ENCODE measurements around the gene SERPINB1.

Gene SERPINB1

GRCh38 chr6:2857580-2858337 is 16.1 kb upstream of the SERPINB1 start:
- ChIA-PET POLR2A (interaction anchor here (0.5 to 1.7 kb wide), 13 partner anchors 8 to 132 kb away, joined by 3 to 8 read pairs (median 4); partner anchors contain the start of gene SERPINB1), CTCF (interaction anchor here (0.5 to 5.0 kb wide), 11 partner anchors 8 to 1172 kb away, joined by 3 to 42 read pairs (median 3); no protein-coding TSS in a partner anchor)
- H3K4me3 ChIP-seq (ENCODE audit: low read depth, low read length): no peak overlapping the region
- no peak overlapping the region for H3K27ac ChIP-seq (ENCODE audit: extremely low read depth, low read depth, low read length)
- no peaks in the 10 kb centered on the region for H3K36me3 ChIP-seq (ENCODE audit: control insufficient read depth in 2 of 2, insufficient read depth in 1 of 2, low read length in 2 of 2)
- no peaks in the 10 kb centered on the region for H3K9me3 ChIP-seq (ENCODE audit: control insufficient read depth, insufficient read depth, low read depth, low read length)
- peaks cover 4% of the 10 kb centered on the region for H3K4me1 ChIP-seq (ENCODE audit: control insufficient read depth, insufficient read depth, low read length)
- TF ChIP-seq ZBTB20 (tag by site-specific recombination; IDR thresholded peaks at IDR 0.05) (peak; percentile 75), ZNF335 (tag by site-specific recombination; conservative IDR thresholded peaks at IDR 0.05) (no peak), ZNF416 (tag by site-specific recombination; IDR thresholded peaks at IDR 0.05) (no peak), ZFHX2 (tag by site-specific recombination; conservative IDR thresholded peaks at IDR 0.05) (peak; percentile 19; the same call in 1 of the 2 replicates), KLF1 (tag by site-specific recombination; IDR thresholded peaks at IDR 0.05) (peak; percentile 57; the same call in 1 of the 2 replicates), ZNF521 (tag by site-specific recombination; IDR thresholded peaks at IDR 0.05) (no peak), ZNF561 (tag by site-specific recombination; IDR thresholded peaks at IDR 0.05; ENCODE audit: borderline replicate concordance) (no peak), ZFP69B (tag by site-specific recombination; IDR thresholded peaks at IDR 0.05) (0 out of 2 replicates have a peak, but pooled peaks have one; percentile 37), ZNF155 (tag by site-specific recombination; IDR thresholded peaks at IDR 0.05) (no peak)

DNA sequence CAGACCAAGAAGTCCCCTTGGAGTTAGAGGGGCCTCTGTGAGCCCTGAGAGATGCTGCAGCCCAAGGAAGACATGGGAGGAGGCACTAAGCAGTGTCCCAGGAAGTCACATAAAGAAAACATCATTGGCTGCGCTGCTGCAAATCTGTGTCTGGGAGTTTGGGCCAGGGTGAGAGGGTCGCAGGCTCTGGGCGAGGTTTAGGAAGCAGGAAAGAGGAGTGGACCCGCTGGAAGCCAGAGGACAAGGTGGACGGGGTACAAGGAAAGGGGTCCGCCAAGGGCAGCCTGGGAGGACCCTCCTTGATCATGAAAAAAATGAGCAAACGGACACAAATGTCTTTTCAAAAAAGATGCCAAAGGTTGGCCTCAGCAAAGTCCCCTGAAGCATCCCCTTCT is 15.5 kb upstream of the SERPINB1 start:
- Histone ChIP-seq H3K36me3 (ENCODE audit: control insufficient read depth in 2 of 2, insufficient read depth in 1 of 2, low read length in 2 of 2) (no peaks in the 10 kb centered on the region), H3K4me1 (ENCODE audit: control insufficient read depth, insufficient read depth, low read length) (peaks cover 4% of the 10 kb centered on the region), H3K4me3 (ENCODE audit: low read depth, low read length) (no peak overlapping the region), H3K9me3 (ENCODE audit: control insufficient read depth, insufficient read depth, low read depth, low read length) (no peaks in the 10 kb centered on the region), H3K27ac (ENCODE audit: extremely low read depth, low read depth, low read length) (no peak overlapping the region)
- ChIA-PET CTCF (interaction anchor here (0.6 to 5.0 kb wide), 7 partner anchors 11 to 1171 kb away, joined by 3 to 42 read pairs (median 3); no protein-coding TSS in a partner anchor), POLR2A (interaction anchor here (0.5 to 1.7 kb wide), 10 partner anchors 9 to 389 kb away, joined by 3 to 10 read pairs (median 4); partner anchors contain the start of gene SERPINB1)
- no peak for TF ChIP-seq PATZ1 (tag by site-specific recombination; IDR thresholded peaks at IDR 0.05)
- TF ChIP-seq ZNF629 (tag by site-specific recombination; IDR thresholded peaks at IDR 0.05): no peak
- TF ChIP-seq ZNF843 (tag by site-specific recombination; IDR thresholded peaks at IDR 0.05): no peak

DNA sequence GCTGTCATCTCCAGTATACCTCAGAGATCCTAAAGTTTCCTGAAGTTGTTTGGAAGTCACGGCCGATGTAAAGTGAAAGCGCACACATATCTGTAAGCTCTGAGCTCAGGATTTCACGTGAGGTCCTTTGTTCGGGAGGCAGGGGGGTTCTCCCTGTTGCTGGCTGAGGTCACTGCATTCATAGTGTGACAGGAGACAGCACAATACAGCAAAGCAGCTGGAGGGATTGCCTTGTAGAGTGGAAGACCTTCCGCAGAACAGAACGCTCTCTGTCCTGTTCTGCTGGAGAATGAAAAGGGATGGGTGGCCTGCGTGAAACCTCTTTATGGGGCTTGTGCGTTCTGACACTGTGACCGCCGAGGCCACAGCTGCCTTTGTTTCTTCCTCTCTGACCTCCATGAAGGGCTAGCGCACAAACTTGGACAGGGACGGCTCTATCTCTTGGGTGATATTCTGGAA is 13.4 kb upstream of the SERPINB1 start:
- H3K4me3 ChIP-seq (ENCODE audit: low read depth, low read length): no peak overlapping the region
- H3K27ac ChIP-seq (ENCODE audit: extremely low read depth, low read depth, low read length): no peak overlapping the region
- H3K36me3 ChIP-seq (ENCODE audit: control insufficient read depth in 2 of 2, insufficient read depth in 1 of 2, low read length in 2 of 2): no peaks in the 10 kb centered on the region
- peaks cover 4% of the 10 kb centered on the region for H3K4me1 ChIP-seq (ENCODE audit: control insufficient read depth, insufficient read depth, low read length)
- TF ChIP-seq MEIS1 (CRISPR knock-in tag; IDR thresholded peaks at IDR 0.05; ENCODE audit: borderline replicate concordance) (no peak), ZFHX2 (tag by site-specific recombination; conservative IDR thresholded peaks at IDR 0.05) (no peak), KLF1 (tag by site-specific recombination; IDR thresholded peaks at IDR 0.05) (no peak), SCRT1 (tag by site-specific recombination; IDR thresholded peaks at IDR 0.05; ENCODE audit: borderline replicate concordance) (no peak), ZNF626 (tag by site-specific recombination; IDR thresholded peaks at IDR 0.05) (no peak), ZNF248 (tag by site-specific recombination; IDR thresholded peaks at IDR 0.05) (no peak), ZNF549 (tag by site-specific recombination; IDR thresholded peaks at IDR 0.05) (no peak), SP7 (tag by site-specific recombination; IDR thresholded peaks at IDR 0.05) (no peak), ZNF670 (tag by site-specific recombination; IDR thresholded peaks at IDR 0.05; ENCODE audit: low read depth) (no peak), ZNF302 (tag by site-specific recombination; IDR thresholded peaks at IDR 0.05; ENCODE audit: low read depth) (no peak), ZBTB48 (tag by site-specific recombination; IDR thresholded peaks at IDR 0.05) (no peak)
- H3K9me3 ChIP-seq (ENCODE audit: control insufficient read depth, insufficient read depth, low read depth, low read length): no peaks in the 10 kb centered on the region
- ChIA-PET CTCF (interaction anchor here (0.6 to 5.0 kb wide), 11 partner anchors 9 to 755 kb away, joined by 3 to 42 read pairs (median 4); no protein-coding TSS in a partner anchor), POLR2A (interaction anchor here (1.3 to 1.6 kb wide), 2 partner anchors 13 to 134 kb away, joined by 3 to 5 read pairs; no protein-coding TSS in a partner anchor)
